Heart right ventricle (tissue), 16 donors: ENCODE measurements around the gene HRH3. TPM values are rescaled to one million over a fixed set of nuclear protein-coding genes. Genes with fewer than 3 reads are reported as not detected.

Experiments
- ATAC-seq, 8 donors: fragments of 200-7000 bp; cut with Tn5 transposase; one replicate each; pipeline ENCODE4 v1.9.1; 2020; ENCODE audit warnings: mild to moderate bottlenecking in 8 of 8, moderate library complexity in 8 of 8, moderate number of reproducible peaks in 1 of 8
- DNase-seq, 2 donors: peaks; one replicate each; pipeline ENCODE4 v3.0.0-alpha.2; 2020
- H3K27ac ChIP-seq, 10 donors: fragments of 200-600 bp; sonication (generic) in 2 of 10; one replicate each; pipeline versions ENCODE4 v1.5.0 to v1.8.0; 2020 to 2022; ENCODE audit warnings: mild to moderate bottlenecking in 3 of 10
- H3K27me3 ChIP-seq, 7 donors: fragments of 200-600 bp; one replicate each; pipeline ENCODE4 v1.8.0; 2021 to 2022; ENCODE audit warnings: mild to moderate bottlenecking in 2 of 7
- H3K36me3 ChIP-seq, 9 donors: fragments of 200-600 bp; sonication (generic) in 1 of 9; one replicate each; pipeline versions ENCODE4 v1.5.0 to v1.8.0; 2020 to 2022; ENCODE audit warnings: mild to moderate bottlenecking in 2 of 9
- H3K4me1 ChIP-seq, 9 donors: fragments of 200-600 bp; sonication (generic) in 1 of 9; one replicate each; pipeline versions ENCODE4 v1.5.0 to v1.8.0; 2020 to 2022; ENCODE audit warnings: mild to moderate bottlenecking in 4 of 9
- H3K4me3 ChIP-seq, 10 donors: fragments of 200-600 bp; sonication (generic) in 2 of 10; one replicate each; pipeline versions ENCODE4 v1.5.0 to v1.8.0; 2020 to 2022; ENCODE audit warnings: mild to moderate bottlenecking in 7 of 10, moderate library complexity in 2 of 10
- H3K9me3 ChIP-seq, 11 donors: fragments of 200-600 bp in 10 of 11; sonication (generic) in 2 of 11; one replicate each; pipeline versions ENCODE4 v1.5.0 to v1.8.0; 2013 to 2022; ENCODE audit warnings: mild to moderate bottlenecking in 2 of 11, control low read depth in 1 of 11, moderate library complexity in 1 of 11
- WGBS, 2 donors: extraction: QIAGEN DNeasy Blood & Tissue Kit; methylation state at CpG; one replicate each; pipeline ENCODE4 v1.1.7; 2013; ENCODE audit warnings: inconsistent platforms in 1 of 2; 5-methylcytosine and 5-hydroxymethylcytosine counted together
- intact Hi-C, 10 donors: fragments of 100-400 bp; cut with DNase I; formaldehyde crosslinking; loops; one replicate each; pipeline versions ENCODE4 v1.11.1 to v1.14.2; 2022
- polyA plus RNA-seq, 2 donors: library from polyadenylated mRNA; stranded (reverse); fragments of 200-250 nt; gene quantifications; one replicate each; pipeline ENCODE4 v1.2.3, GENCODE V29; 2013
- total RNA-seq, 10 donors: library from RNA; stranded (reverse); fragmentation: NEBNext Ultra II Directional in 3 of 10; extraction: Animal tissue kit (Norgen Biotek cat#: 25700) in 3 of 10; gene quantifications; one replicate each; pipeline versions ENCODE4 v1.2.1 to v1.2.4, GENCODE V29; 2021 to 2023
- TF ChIP-seq, protein P1 (sequence below), 9 donors: fragments of 200-600 bp; sonication (generic) in 2 of 9; IDR thresholded peaks; one replicate each; pipeline versions ENCODE4 v1.5.0 to v1.8.0; 2021 to 2022; ENCODE audit warnings: antibody characterized with exemption in 9 of 9, mild to moderate bottlenecking in 5 of 9, moderate library complexity in 1 of 9
- donor health status: Arrhythmogenic right ventricular cardiomyopathy.
- donor health status: ischemic (EF 13 %, LVEDD 7.1; RV severe dilation, severe dysfunction).
- donor health status: healthy with polysubstance abuse.
- donor health status: DM: no; HTN: yes; CAD: no.
- donor health status: DM: no; HTN: no; CAD: no.
- donor health status: ischemic (EF 25% LVEDD 6.9; RV normal size, moderate dysfunction).
- donor health status: ischemic (EF 25% LVEDD 5.7; RV mildly dilated, moderate dysfunction).
- donor health status: healthy.
- donor health status: DM: yes; HTN: yes; CAD: no.
- donor health status: Ischemic cardiomyopathy.
- donor health status: ischemic (EF 35%, LVEDD 5.7; RV mildly dilated, moderate dysfunction).
- donor health status: nonischemic (EF 11% LVEDD 7.7; RV severe dilation, severe dysfunction).
- donor health status: DM: yes; HTN: yes; CAD: no.
- donor health status: PGD.
- donor health status: ischemic (EF 29% LVEDD 5.4; RV normal size, mild dysfunction).
- donor health status: nonischemic (EF 23%, LVEDD 6.1; RV moderate dilation, normal function).

The HRH3 gene
- total and polyA plus RNA-seq, 12 donors = not detected

DNA sequence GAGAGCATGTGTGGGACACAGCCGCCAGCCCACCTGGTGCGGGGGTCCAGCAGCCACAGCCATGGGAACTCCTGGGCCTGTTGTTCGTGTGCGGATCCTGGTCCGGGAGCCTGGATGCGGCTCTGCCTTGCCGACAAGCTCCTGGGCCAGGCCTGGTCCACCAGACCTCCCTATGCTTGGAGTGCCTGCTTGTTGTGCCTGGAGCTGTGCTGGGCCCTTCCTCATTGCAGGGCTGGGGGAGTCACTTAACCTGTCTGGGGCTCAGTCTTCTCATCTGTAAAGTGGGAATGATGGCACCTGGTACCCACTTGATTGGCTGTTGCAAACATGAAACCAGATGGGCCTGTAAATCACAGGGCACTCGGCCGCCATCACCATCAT, 15.7 kb upstream of the HRH3 start:
- ATAC-seq (no peak), DNase-seq (peak in 1 of 2 donors; percentile 10)
- H3K27me3 ChIP-seq = peaks cover 0 to 2% (median 0%) of the 10 kb centered on the region in 7 donors
- WGBS, 2 donors = 92 to 94% methylated on average over 9 of the region's 9 CpGs
- H3K27ac ChIP-seq = peak overlapping the region in 8 of 10 donors; percentile 54 to 88 (median 83)
- peak overlapping the region in 7 of 10 donors; percentile 16 to 35 (median 21) for H3K4me3 ChIP-seq
- intact Hi-C loops = loop anchor here in 1 of 10 donors (5.0 kb wide), 1 partner anchor 53 kb away; the partner anchor contains the start of gene MTG2
- peaks cover 0 to 4% (median 0%) of the 10 kb centered on the region in 9 donors for H3K36me3 ChIP-seq
- peaks cover 4 to 62% (median 31%) of the 10 kb centered on the region in 9 donors for H3K4me1 ChIP-seq
- TF ChIP-seq, protein P1, sequence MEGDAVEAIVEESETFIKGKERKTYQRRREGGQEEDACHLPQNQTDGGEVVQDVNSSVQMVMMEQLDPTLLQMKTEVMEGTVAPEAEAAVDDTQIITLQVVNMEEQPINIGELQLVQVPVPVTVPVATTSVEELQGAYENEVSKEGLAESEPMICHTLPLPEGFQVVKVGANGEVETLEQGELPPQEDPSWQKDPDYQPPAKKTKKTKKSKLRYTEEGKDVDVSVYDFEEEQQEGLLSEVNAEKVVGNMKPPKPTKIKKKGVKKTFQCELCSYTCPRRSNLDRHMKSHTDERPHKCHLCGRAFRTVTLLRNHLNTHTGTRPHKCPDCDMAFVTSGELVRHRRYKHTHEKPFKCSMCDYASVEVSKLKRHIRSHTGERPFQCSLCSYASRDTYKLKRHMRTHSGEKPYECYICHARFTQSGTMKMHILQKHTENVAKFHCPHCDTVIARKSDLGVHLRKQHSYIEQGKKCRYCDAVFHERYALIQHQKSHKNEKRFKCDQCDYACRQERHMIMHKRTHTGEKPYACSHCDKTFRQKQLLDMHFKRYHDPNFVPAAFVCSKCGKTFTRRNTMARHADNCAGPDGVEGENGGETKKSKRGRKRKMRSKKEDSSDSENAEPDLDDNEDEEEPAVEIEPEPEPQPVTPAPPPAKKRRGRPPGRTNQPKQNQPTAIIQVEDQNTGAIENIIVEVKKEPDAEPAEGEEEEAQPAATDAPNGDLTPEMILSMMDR (IDR thresholded peaks at IDR 0.05) = no peak
- H3K9me3 ChIP-seq = peaks cover 0 to 4% (median 0%) of the 10 kb centered on the region in 11 donors

- WGBS, 2 donors = 49 to 57% methylated on average over 16 of the region's 16 CpGs
- H3K27ac ChIP-seq = peak overlapping the region; percentile 1 to 88 (median 78)
- H3K36me3 ChIP-seq = no peaks in the 10 kb centered on the region
- intact Hi-C loops = loop anchor here in 1 of 10 donors (5.0 kb wide), 1 partner anchor 53 kb away; the partner anchor contains the start of gene MTG2
- H3K9me3 ChIP-seq = peaks cover 0 to 4% (median 0%) of the 10 kb centered on the region in 11 donors
- ATAC-seq (peak in 4 of 8 donors; percentile 3 to 23 (median 12)), DNase-seq (peak in 1 of 2 donors; percentile 46)
- peaks cover 4 to 59% (median 30%) of the 10 kb centered on the region in 9 donors for H3K4me1 ChIP-seq
- TF ChIP-seq, protein P1 (IDR thresholded peaks at IDR 0.05) = no peak
- peak overlapping the region in 7 of 10 donors; percentile 16 to 35 (median 21) for H3K4me3 ChIP-seq
- H3K27me3 ChIP-seq = peaks cover 0 to 2% (median 0%) of the 10 kb centered on the region in 7 donors
Measured at GRCh38 chr20:62235001-62235776, 15.1 kb upstream of the HRH3 start.

- no peak overlapping the region for H3K4me3 ChIP-seq
- WGBS, 2 donors = 33 to 61% methylated on average over 5 of the region's 5 CpGs
- DNase-seq (peak in 1 of 2 donors; percentile 49), ATAC-seq (peak in 3 of 8 donors; percentile 7 to 43 (median 42))
- peaks cover 0 to 4% (median 0%) of the 10 kb centered on the region in 11 donors for H3K9me3 ChIP-seq
- H3K4me1 ChIP-seq = peaks cover 2 to 50% (median 21%) of the 10 kb centered on the region in 9 donors
- TF ChIP-seq, protein P1 (IDR thresholded peaks at IDR 0.05) = no peak
- no peaks in the 10 kb centered on the region for H3K36me3 ChIP-seq
- peak overlapping the region; percentile 1 to 88 (median 78) for H3K27ac ChIP-seq
- peaks cover 0 to 2% (median 0%) of the 10 kb centered on the region in 7 donors for H3K27me3 ChIP-seq
- intact Hi-C loops = loop anchor here in 1 of 10 donors (5.0 kb wide), 1 partner anchor 47 kb away; no protein-coding TSS in a partner anchor
Measured at GRCh38 chr20:62234339-62234738, 14.3 kb upstream of the HRH3 start.

DNA sequence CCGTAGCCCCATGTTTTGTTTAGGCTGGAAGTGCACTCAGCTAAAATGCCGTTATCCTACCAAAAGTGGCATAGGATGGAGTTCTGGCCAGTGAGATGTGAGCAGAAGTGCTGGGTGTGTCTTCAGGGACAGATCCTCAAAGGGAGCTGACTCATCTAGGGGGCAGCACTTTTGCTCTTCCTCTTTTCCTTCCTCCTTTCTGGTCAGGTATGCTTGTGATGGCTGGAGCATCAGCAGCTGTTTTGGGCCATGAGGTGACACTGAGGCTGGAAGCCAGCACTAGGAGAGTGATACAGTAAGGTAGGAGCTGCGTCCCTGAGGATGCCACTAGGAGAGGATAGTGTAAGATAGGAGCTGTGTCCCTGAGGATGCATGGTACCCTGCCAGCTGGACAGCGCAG, 13.6 kb upstream of the HRH3 start:
- TF ChIP-seq, protein P1 (IDR thresholded peaks at IDR 0.05) = no peak
- peaks cover 0 to 4% (median 0%) of the 10 kb centered on the region in 11 donors for H3K9me3 ChIP-seq
- H3K4me1 ChIP-seq = peaks cover 0 to 46% (median 19%) of the 10 kb centered on the region in 9 donors
- no peak for DNase-seq
- H3K27ac ChIP-seq = peak overlapping the region in 9 of 10 donors; percentile 54 to 88 (median 82)
- H3K27me3 ChIP-seq = peaks cover 0 to 2% (median 0%) of the 10 kb centered on the region in 7 donors
- H3K36me3 ChIP-seq = no peaks in the 10 kb centered on the region
- H3K4me3 ChIP-seq = no peak overlapping the region
- no peak for ATAC-seq
- intact Hi-C loops = loop anchor here in 1 of 10 donors (5.0 kb wide), 1 partner anchor 46 kb away; no protein-coding TSS in a partner anchor
- 83 to 88% methylated on average over 4 of the region's 4 CpGs for WGBS, 2 donors
